ENCODE results near the gene FAM117A.

Gene FAM117A, protein sequence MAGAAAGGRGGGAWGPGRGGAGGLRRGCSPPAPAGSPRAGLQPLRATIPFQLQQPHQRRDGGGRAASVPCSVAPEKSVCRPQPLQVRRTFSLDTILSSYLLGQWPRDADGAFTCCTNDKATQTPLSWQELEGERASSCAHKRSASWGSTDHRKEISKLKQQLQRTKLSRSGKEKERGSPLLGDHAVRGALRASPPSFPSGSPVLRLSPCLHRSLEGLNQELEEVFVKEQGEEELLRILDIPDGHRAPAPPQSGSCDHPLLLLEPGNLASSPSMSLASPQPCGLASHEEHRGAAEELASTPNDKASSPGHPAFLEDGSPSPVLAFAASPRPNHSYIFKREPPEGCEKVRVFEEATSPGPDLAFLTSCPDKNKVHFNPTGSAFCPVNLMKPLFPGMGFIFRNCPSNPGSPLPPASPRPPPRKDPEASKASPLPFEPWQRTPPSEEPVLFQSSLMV

DNA sequence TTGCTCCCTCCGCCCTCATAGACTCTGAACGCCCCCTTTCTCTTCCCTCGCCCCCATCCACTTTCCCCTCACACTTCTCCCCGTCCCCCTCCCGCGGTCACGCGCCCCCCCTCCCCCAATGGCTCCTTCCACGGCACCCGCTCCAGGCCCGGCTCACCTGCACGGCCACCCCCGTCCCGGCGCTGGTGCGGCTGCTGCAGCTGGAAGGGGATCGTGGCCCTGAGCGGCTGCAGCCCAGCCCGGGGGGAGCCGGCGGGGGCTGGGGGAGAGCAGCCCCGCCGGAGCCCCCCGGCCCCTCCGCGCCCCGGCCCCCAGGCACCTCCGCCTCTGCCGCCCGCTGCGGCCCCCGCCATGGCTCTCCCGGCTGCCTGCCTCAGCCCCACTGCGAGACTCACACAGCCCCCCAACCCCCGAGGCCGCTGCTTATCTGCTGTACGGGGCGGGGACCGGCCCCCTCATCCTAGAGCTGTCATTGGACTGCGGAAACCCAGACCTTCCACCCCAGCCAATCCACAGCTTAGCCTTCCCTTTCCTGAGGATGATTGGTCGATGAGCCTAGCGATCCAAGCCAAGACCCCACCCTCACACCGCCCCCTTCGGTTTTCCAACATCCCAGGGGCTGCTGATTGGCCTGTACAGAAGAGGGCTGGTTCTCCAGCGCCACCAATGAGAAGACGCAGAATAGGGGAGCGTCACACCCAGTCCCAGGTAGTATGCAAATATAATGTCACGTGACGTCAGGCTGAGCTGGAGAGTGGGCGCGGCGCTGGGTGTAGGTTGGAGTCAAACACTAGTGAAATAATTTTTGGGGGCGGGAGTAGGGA, at the start of gene FAM117A:
TSS of gene FAM117A (minus strand) at position 397 of the 824 bp plus-strand sequence. CDS start at position 353, 44 bp downstream.
- DNase-seq: peak; percentile 97

- DNase-seq: no peak
Observed at GRCh38 chr17:49809056-49809455, 45.1 kb upstream of the FAM117A start.

GRCh38 chr17:49798738-49799137, 34.8 kb upstream of the FAM117A start:
- DNase-seq: no peak

GRCh38 chr17:49798182-49798581, 34.3 kb upstream of the FAM117A start:
- DNase-seq: no peak

- no peak for DNase-seq
Observed at GRCh38 chr17:49795372-49795771, 31.4 kb upstream of the FAM117A start.

- DNase-seq: no peak
Observed at GRCh38 chr17:49793309-49793708, 29.4 kb upstream of the FAM117A start.

DNA sequence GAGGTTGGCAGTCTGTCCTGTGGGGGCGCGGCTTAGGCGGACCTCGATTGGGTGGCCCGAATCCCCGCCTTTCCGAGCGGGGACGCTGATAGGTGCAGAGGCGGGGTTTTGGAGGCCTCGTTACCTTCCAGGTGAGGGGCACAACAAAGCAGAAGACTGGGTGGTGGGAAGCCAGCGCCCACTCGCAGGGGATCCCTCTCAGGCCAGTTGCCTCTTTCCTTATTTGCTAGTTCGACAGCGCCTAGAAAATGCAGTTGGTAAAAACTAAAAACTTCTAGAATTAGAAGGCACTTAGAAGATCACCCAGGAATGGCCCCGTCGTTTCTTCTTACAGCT, 25.3 kb upstream of the FAM117A start:
- DNase-seq: no peak

GRCh38 chr17:49788478-49789242, 24.7 kb upstream of the FAM117A start, which contains the start of gene KAT7:
Gene KAT7 (plus strand): TSS chr17:49788681. CDS start chr17:49788835, 154 bp downstream.
- DNase-seq: peak; percentile 98

- DNase-seq: peak; percentile 55
Observed at GRCh38 chr17:49787884-49788477, 24.1 kb upstream of the FAM117A start.

DNA sequence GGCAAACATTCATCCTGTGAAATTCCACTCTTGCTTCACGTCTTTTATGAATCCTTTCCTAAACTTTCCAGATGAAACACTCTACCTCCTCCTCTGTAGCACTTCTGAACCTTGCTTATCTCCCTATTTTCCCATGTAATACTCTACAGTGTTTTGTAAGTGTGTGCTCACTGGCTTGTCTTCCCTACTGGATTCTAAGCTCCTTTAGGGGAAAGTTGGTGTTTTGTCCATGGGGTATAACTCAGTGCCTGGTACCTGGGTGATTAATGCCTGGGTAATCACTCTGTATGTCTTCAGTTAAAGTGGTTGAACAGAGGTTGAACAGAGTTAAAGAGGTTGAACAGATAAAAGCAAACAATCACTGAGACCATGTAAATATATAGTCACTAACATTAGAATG, 20.7 kb upstream of the FAM117A start:
- DNase-seq: no peak

GRCh38 chr17:49783791-49784190, 19.9 kb upstream of the FAM117A start:
- no peak for DNase-seq

GRCh38 chr17:49783071-49783715, 19.3 kb upstream of the FAM117A start:
- no peak for DNase-seq

GRCh38 chr17:49779739-49780231, 15.9 kb upstream of the FAM117A start:
- no peak for DNase-seq

- DNase-seq: no peak
Observed at GRCh38 chr17:49779156-49779738, 15.3 kb upstream of the FAM117A start.

GRCh38 chr17:49777563-49777962, 13.6 kb upstream of the FAM117A start:
- no peak for DNase-seq

DNA sequence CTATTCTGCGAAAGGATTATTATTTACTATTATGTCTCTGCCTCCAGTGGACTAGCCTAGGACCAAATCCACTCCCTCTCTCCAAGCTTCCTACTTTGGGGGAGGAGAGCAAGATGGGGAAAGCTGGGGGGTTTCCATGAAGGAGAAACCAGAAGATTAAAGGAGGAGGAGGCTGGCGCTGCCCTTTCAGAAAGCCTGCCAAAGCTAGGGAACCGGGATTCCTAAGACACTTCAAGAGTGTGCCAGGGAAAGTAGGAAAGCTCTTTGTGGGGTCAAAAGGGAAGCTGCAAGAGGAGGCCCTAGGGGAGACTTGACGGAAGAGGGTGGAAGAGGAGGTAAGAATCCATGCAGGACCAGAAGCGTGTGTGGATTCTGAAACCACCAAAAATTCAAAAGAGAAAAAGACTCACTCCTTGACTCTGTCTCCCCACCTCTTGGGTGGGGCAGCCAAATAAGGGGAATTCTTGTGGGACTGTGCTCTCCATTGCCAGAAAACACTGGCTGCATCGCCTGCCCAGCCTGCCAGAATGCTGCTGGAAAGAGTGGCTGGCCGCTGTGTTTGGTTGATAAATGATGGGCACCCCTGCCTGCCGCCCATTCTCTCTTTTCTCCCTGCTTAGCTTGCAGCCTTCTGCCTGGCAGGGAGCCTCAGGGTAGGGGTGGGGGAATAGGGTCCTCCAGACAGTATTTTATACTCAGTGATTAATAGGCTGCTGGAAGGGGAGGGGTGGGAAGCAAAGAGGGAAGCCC, 12.8 kb upstream of the FAM117A start:
- no peak for DNase-seq

GRCh38 chr17:49775546-49776260, 11.8 kb upstream of the FAM117A start:
- no peak for DNase-seq

DNA sequence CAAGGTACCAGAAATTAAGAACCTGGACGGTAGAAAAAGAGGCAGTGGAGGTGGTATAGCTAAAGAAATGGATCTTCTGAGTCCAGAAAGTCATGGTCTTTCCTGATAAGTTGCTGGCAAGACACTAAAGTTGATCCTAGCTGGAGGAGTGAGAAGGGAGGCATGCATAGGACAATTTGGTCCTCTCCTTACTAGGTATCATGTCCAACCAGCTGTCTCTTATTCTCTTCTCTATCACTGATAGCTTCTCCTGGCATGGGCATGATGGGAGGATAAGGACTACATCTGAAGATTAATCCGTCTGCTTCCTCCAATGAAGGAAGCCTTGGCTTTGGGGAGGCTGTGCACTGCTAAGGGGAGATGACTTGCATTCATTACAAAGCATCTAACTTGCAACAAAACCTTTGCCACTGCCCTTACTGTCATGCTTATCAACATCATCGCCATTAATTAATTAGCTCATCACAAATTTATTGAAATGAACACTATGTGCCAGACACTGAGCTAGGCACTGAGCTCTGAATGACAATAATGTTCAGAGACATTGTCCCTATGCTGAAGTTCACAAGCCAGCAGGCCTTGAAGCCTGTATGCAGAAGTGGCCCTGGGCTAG, 3.1 kb upstream of the FAM117A start:
- no peak for DNase-seq

GRCh38 chr17:49764559-49765180, 739 bp upstream of the FAM117A start:
- no peak for DNase-seq
